NCI-H1436 (cell line): ENCODE data around the gene STAC3.

Source experiments
- DNase-seq: peaks from one replicate; lab custom pipeline; 2025; lab: John Stamatoyannopoulos, UW

Gene STAC3

DNA sequence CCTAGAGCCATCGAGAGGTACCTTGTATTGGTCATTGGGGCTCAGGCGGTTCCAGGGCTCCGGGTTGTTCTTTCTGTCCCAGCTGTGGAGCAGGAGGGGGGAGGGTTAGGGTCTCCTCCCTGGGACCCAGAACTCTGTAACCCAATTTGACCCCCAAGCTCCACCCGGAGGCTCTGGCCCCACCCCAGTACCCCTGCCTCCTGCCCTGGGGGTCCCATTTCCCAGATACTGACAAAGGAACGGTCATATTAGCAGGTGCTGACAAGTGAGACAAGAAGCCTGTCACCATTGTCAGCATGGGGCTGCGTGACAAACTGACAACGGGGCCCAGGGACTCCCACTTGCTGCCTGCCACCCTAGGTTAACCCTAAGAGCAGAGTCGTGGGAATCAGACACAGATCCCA is 15.3 kb downstream of the STAC3 start:
- no peak for DNase-seq

DNA sequence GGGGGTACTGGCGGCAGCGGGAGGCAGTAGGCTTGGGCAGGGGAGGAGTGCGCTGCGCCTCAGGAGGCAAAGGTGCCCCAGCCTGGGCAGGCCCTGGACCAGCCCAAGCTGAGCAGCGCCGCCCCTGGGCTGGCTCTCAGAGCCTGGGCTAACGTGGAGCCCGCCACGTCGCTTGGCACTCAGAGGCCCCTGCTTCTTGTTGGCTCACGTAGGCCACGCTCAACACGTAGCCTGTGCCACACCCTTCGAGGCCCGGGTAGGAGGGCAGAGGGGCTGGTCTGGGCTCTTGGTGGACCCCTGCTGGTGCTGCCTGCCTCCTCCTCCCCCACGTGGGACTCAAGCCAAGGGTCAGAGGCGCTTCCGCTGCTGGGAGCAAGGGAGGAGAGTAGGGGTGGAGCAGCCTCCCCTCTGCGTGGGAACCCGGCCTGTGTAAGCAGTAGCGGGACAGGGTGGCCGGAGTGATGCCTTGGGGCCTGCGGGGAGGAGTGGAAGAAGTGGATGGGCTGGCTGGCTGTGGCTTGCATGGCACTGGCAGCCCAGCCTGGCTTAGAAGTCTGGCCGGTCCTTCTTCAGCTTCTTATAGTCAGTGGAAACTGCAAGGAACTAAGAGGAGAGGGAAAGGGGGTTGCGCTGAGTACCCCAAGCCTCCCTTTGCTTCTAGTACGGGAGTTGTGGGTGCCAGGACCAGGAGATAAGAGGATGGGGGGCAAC is 15.8 kb downstream of the STAC3 start:
- peak; percentile 73 for DNase-seq

DNA sequence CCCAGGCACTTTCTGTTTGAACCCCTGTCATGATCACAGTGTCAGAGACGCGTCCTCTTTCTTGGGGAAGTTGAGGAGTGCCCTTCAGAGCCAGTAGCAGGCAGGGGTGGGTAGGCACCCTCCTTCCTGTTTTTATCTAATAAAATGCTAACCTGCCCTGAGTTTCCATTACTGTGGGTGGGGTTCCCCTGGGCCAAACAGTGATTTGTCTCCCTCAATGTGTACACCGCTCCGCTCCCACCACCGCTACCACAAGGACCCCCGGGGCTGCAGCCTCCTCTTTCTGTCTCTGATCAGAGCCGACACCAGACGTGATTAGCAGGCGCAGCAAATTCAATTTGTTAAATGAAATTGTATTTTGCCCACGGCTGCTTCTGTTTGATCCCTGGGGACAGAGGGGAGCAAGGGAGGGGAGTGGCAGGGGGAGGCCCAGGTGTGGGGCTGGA is 16.4 kb downstream of the STAC3 start:
- peak; percentile 73 for DNase-seq

DNA sequence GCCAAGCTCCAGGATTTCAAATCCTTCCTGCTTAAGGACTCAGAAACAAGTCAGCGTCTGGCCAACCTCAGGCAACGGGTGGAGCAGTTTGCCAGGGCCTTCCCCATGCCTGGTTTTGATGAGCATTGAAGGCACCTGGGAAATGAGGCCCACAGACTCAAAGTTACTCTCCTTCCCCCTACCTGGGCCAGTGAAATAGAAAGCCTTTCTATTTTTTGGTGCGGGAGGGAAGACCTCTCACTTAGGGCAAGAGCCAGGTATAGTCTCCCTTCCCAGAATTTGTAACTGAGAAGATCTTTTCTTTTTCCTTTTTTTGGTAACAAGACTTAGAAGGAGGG is 16.8 kb downstream of the STAC3 start:
- no peak for DNase-seq

DNA sequence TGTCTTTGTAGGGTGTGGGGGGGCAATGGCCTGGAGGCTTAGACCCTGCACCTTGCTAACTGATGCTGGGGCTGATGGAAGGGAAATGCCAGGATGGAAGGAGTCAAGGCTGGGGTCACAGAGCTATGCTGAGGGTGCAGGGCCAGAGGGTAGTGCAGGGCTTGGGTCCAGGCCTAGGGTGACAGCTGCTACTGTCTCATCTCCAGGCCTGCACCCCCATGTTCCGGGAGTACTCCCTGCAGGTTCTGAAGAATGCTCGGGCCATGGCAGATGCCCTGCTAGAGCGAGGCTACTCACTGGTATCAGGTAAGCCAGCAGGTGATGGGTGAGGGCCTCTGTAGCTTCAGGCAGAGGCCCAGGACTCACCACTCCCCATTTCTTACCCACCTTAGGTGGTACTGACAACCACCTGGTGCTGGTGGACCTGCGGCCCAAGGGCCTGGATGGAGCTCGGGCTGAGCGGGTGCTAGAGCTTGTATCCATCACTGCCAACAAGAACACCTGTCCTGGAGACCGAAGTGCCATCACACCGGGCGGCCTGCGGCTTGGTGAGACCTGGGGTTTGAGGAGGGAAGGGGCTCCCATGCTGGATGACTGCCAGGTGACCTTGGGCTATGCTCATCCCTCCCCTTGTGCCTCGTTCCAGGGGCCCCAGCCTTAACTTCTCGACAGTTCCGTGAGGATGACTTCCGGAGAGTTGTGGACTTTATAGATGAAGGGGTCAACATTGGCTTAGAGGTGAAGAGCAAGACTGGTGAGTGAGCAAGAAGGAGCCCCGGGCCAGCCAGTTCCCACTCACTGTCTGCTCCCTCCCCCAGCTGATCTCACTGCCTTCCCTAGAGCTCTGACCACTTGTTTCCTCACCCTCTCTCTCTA is 17.4 kb downstream of the STAC3 start:
- DNase-seq, result no peak

DNA sequence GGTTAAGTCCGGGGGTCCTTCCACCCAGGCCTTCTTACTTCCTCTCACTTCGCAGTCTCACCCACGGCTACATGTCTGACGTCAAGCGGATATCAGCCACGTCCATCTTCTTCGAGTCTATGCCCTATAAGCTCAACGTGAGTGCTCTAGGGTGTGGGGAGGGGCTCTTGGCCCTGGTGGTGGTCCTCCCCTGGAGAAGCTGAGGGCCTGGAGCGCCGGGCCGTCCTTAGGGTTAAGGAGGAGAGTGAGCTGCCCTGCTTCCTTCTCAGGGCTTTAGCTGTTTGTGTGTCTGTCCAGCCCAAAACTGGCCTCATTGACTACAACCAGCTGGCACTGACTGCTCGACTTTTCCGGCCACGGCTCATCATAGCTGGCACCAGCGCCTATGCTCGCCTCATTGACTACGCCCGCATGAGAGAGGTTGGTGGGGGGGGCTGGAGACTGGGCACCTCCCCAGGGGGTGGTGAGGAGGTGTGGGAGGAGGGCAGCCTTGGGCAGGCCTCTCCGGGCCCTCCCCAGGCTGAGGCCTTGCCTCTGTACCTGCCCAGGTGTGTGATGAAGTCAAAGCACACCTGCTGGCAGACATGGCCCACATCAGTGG is 18.7 kb downstream of the STAC3 start:
- no peak for DNase-seq

DNA sequence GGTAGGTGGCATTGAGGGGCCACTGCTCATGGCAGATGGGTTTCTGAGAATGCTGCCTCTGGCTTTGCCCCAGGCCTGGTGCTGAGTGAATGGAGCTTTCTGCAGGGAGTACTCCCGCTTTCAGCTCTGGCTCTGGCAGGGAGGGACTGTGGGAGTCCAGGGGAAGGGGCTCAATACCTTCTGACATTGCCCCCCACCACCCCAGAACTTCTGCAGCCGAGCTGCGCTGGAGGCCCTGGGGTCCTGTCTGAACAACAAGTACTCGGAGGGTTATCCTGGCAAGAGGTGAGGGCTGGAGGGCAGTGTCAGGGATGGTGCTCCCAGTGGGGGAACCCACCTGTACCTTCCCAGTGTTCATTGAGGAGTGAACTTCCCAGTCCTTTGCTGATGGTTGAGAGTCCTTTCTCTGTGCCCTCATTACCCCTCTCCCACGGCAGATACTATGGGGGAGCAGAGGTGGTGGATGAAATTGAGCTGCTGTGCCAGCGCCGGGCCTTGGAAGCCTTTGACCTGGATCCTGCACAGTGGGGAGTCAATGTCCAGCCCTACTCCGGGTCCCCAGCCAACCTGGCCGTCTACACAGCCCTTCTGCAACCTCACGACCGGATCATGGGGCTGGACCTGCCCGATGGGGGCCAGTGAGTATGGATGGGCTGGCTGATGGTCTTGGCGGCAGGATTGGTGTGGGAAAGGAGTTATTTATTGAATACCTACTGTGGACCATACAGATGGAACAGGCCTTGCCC is 19.5 kb downstream of the STAC3 start:
- DNase-seq, result no peak

DNA sequence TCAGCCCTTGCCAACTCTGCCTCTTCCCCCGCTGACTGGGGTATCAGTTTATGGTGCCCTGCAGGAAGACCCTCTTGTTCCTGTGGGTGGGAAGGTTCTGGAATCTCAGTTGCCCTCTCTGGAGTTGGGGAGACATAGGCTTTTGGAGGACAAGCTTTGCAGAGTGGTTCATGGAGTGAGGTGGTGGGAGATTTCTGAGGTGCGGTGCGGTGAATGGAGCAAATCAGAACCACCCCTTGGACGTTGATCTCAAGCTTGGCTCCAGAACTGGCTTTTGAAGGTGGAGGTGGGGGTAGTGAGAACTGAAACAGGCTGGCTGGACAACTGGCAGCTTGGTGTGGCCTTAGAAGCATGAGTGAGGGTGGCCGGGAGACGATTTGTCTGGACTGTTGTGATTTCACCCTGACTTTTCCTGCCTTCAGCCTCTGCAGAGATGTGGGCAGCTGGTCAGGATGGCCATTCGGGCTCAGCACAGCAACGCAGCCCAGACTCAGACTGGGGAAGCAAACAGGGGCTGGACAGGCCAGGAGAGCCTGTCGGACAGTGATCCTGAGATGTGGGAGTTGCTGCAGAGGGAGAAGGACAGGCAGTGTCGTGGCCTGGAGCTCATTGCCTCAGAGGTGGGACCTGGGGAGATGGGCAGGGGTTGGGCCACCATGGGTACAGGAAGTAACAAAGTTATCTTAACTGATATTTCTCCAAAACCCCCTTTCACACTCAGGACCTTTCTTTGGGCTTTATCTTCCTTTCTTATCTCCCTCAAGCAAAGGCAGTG is 20.4 kb downstream of the STAC3 start:
- no peak for DNase-seq

DNA sequence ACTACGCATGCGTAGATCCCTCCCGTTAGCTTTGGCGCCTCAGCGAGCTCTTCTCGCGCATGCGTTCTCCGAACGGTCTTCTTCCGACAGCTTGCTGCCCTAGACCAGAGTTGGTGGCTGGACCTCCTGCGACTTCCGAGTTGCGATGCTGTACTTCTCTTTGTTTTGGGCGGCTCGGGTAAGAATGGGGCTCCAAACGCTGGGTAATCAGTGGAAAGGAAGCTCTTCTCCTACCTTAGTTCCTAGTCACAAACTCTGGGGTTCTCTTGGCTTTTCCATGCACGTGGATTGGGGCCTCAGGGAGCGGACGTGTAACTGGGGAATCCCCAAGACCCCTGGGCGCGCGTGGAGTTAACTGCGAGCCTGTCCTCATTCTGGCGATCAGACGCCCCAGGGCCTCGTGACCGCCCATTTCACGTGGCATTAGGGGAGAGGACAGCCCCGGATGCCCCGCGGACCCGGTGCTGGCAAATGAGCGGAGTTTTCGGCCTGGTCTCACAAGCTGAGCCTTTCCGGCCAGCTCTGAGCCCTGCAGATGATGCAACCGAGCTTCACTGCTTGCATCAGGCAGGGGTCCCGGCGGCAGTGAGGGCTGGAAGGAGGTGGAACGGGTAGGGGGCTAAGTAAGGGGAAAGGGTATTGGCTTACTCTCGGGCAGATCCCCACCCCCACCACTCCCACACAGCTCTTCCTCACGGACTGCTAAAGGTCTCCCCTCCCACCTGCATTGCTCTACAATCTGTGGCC is 21.2 kb downstream of the STAC3 start, which contains the start of gene SHMT2:
TSS of gene SHMT2 (plus strand) at position 78 of the 747 bp plus-strand sequence. CDS start at position 146, 68 bp downstream.
- DNase-seq, result peak; percentile 94

DNA sequence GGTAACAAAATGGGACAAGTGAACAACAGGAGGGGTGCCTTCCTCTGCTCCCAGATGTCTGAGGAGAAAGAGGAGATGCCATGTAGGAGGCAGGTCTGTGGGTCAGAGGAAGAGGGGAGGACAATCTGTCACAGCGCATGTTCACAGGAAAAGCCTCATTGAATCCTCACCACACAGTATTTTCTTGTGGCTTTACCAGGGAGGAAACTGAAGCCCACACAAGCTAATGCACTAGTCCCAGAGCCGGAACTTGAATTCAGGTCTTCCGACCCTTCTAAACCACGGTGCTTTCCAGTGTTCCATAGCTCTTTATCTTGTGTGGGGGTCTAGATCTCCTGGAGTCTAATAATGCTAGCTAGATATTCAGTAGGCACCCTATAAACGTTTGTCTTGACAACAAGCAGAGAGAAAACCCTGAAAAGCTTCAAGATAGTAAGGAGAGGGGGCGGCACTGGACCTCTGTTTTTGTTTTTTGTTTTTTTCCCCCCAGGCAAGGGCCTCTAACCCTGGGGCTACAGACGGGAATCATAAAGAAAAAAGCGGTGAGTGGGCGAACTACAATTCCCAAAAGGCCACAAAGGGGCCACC is 21.8 kb downstream of the STAC3 start:
- DNase-seq, result no peak

DNA sequence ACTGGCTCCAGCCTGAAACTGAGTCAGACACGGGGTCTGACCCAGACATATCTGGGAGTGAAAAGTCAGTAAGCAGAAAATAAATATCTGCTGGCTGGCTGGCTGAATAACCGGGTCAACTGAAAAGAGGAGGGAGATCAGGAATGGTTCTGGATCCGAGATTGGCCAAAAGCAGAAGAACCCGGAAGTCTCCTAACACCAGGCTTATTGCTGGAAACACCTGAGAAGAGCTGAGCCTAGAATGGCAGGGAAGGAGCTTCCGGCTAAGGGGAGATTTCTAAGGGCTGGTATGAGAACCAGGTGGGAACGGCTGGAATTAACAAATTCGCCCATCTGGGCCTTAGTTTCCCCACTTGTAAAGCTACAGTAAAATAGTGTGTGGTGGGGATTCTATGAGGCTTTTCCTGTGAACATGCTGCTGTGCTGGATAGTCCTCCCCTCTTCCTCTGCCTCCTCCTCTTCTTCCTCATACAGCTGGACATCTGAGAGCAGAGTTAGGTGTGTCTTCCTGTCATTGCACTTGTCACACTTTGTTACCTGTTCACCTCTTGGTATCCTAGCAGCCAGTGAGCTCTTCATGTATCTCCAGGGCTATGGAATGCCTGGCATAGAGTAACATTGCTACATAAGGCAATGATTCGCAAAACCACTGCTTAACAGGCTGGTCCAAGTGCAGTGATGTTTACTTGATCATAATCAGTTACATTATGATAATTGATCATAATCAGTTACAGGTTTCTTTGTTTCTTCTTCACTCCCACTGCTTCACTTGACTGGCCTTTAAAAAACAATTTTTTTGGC is 23.5 kb downstream of the STAC3 start:
- no peak for DNase-seq

DNA sequence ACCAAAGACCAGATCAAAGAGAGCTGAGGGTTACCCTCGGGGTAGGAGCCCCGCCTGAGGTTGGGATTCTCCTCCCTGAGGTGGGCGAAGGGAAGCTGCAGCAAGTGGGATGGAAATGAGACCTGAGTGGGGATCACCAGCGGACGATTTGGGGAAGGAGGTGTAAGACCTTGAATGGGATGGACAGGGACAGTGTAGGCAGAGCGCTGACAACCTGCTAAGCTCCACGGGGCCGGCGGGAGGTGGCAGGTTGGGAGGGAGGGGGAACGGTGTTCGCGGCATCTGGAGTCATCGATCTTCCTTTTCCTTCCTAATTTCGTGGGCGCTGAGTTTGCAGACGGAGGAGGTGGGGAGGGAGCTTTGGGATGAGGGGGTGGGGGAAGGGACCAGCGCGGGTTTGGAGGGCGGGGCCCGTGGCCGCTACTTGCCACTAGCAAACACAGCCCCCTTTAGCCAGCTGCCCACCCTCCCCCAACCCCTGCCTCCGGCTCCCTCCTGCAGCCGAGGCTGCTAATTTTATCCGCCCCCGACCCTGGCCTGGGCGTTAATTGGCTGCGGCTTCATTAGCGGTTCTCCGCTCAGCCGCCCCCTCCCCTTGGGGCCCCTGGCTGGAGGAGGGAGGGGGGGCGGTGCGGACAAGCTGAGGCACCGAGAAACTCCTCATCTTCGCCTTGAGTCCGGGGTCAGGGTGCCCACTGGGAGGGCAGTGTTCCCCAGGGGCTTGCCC is 24.2 kb downstream of the STAC3 start:
- no peak for DNase-seq

DNA sequence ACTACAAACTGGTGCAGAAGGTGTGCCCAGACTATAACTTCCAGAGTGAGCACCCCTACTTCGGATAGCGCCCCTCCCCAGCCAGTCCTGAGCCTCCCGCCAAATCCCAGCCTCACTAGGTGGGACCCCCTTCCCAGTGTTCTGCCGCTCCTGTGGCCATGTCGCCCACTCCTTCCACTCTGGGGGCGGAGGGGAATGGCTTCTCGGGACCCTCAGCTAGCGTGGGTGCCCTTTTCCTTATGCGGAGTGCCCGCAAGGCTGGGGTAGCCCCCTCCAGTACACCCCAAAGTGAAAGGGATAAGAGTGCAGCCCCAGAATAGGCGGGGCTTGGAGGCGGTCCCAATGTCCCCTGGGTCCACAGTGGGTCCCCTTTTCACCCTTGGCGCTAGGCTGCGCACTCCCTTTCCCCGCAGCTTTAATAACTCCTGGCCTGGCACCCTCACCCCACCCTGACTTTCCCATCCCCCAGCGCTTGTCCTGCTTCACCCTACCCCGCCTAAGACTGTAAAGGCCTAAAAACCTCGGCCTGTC is 25.2 kb downstream of the STAC3 start:
- no peak for DNase-seq

DNA sequence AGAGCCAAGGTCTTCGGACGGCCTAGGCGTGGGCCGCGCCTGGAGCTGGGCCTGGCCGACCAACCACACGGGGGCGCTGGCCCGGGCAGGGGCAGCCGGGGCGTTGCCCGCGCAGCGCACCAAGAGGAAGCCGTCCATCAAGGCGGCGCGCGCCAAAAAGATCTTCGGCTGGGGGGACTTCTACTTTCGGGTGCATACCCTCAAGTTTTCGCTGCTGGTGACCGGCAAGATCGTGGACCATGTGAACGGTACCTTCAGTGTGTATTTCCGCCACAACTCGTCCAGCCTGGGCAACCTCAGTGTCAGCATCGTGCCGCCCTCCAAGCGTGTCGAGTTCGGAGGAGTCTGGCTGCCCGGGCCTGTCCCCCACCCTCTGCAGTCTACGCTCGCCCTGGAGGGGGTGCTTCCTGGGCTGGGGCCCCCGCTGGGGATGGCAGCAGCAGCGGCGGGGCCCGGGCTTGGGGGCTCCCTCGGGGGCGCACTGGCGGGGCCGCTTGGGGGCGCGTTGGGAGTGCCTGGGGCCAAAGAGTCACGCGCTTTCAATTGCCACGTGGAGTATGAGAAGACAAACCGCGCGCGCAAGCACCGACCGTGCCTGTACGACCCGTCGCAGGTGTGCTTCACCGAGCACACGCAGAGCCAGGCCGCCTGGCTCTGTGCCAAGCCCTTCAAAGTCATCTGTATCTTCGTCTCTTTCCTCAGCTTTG is 25.9 kb downstream of the STAC3 start:
- peak; percentile 47 for DNase-seq

DNA sequence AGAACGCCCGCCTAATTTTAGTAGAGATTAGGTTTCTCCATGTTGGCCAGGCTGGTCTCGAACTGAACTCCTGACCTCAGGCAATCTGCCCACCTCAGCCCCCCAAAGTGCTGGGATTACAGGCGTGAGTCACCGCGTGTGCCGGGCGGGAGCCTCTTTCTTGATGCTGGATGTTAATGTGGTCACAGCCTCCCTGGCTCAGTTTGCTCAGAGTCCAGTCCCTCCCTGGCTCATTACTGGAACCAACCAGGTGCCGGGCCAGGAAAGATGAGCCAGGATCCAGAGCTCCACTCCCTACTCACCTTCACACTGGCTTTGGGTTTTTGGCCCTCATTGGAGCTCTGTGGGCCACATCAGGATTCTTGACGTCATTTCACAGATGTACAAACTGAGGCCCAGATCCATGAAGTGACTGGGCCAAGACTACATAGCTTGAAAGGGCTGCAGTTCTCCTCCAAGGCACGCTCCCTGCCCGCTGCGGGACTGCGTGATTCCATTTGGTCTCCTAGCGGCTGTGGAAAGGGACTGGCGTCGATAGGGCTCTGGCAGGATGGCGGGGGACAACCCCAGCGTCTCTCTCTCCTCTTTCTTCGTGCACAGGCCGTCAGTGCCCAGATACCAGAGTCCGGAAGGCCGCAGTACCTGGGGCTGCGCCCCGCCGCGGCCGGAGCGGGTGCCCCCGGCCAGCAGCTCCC is 26.6 kb downstream of the STAC3 start:
- no peak for DNase-seq

DNA sequence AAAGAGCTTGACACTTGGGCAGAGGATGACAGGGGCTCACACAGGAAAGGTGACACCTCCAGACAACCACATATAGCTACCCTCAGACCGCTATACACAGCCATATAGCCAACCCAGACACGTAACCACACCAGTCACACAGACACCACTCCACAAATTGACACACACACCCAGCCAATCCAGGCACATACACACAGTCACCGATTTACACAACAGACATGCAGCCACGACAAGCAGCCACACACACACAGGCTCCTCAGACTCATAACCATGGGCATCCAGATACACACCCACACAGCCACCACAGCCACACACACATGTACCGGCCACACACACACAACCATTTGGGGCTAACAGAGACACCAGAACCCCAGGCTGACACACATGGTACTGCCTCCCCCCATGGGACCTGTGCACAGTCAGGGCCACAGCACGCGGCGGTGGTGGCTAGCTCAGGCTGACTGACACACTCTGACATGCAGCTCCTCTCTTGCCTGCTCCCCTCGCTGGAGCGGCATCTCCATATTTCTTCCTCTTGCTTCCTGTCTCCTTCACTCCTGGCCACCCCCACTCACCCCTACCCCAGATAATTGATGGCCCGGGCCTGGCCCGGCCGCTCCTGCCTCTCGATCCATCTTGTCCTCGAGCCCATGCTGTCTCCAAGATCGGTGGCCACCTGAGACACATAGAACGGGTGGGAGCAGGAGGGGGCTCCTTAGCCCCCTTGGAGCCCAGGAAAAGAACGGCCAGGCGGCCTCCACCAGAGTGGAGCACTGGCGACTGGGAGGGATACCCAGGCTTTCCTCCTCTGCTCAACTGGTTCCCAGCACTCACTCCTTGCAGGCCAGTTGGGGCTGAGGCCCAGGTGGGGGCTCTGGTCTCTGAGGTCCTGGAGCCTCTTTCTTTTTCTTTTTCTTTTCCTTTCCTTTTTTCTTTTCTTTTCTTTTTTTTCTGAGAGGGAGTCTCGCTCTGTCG is 27.5 kb downstream of the STAC3 start:
- no peak for DNase-seq
